Measurements from ENCODE around the gene RGS9.

Gene RGS9

DNA sequence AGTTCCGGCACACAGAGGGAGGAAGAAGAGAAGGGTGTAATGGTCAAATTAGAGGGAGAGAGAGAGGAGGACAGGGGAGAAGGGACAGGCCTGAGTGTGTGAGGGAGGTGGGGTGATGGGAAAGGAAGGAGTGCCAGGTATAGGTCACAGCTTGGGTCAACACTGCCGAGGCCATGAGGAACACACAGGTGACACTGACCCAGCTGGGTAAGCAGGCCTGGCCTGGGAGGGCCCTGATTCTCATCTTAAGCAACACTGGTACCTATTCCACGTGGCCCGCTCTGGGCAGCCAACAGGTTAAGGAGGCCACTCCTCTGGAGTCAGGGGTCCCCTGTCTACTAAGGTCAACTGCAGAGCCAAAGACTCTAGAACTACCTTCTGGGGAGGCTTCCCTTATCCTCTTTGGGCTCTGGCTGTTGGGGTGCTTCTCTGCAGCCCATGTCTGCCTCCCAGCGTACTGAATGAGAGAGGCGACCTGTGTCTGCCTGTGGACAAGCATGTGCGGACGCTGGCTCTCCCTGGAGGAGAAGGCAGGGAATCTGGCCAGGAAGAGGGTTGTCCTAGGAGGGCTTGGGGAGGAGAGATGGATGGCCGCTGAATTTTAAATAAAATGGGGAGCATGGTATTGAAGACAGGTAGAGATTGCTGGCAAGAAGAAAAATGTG, 57.6 kb downstream of the RGS9 start:
- TF ChIP-seq, protein P1, sequence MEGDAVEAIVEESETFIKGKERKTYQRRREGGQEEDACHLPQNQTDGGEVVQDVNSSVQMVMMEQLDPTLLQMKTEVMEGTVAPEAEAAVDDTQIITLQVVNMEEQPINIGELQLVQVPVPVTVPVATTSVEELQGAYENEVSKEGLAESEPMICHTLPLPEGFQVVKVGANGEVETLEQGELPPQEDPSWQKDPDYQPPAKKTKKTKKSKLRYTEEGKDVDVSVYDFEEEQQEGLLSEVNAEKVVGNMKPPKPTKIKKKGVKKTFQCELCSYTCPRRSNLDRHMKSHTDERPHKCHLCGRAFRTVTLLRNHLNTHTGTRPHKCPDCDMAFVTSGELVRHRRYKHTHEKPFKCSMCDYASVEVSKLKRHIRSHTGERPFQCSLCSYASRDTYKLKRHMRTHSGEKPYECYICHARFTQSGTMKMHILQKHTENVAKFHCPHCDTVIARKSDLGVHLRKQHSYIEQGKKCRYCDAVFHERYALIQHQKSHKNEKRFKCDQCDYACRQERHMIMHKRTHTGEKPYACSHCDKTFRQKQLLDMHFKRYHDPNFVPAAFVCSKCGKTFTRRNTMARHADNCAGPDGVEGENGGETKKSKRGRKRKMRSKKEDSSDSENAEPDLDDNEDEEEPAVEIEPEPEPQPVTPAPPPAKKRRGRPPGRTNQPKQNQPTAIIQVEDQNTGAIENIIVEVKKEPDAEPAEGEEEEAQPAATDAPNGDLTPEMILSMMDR (IDR thresholded peaks at IDR 0.05; ENCODE audit: low read depth, low read length, missing control alignments) = no peak
- H3K4me3 ChIP-seq (ENCODE audit: low read depth, low read length) = no peak overlapping the region
- in situ Hi-C loops (cut with HindIII; ENCODE audit: low sequenced_read_pairs) = no loop called here
- DNase-seq (ENCODE audit: low read depth) = no peak

DNA sequence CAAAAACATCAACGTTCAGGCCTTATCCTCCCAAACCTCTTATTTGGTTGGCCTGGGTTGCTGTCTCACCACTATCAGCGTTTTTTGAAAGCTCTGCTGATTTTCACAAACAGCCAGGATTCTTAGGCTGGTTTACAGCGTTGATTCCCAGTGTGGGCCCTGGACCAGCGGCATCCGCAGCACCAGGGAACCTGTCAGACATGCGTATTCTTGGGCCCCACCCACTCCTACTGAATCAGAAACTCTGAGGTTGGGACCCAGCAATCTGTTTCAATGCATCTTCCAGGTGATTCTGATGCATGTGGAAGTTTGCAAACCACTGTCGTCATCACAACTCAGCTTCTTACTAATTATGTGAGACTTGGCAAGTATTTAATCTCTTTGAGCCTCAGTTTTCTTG, 58.5 kb downstream of the RGS9 start:
- TF ChIP-seq, protein P1 (IDR thresholded peaks at IDR 0.05; ENCODE audit: low read depth, low read length, missing control alignments) = no peak
- H3K4me3 ChIP-seq (ENCODE audit: low read depth, low read length) = no peak overlapping the region
- DNase-seq (ENCODE audit: low read depth) = no peak
- in situ Hi-C loops (cut with HindIII; ENCODE audit: low sequenced_read_pairs) = no loop called here

DNA sequence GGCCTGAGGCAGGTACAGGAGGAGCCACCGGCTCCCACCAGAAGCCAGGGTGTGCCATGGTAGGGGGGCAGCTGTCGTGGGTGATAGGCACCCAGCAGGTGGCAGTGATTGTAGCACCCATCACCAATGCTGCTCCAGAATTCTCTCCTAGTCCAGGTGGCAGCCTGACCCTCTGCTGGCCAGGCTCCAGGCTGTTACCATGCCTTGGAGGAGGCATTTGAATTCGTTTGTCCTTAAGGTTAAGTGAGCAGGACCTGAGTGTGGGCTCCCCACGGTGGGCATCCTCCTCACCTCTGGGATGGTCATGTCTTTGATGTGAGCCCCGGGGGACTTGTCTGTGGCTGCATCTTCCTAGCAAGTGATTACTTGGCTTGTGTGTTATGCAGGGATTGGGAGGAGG, 59.4 kb downstream of the RGS9 start:
- H3K4me3 ChIP-seq (ENCODE audit: low read depth, low read length) = no peak overlapping the region
- DNase-seq (ENCODE audit: low read depth) = no peak
- in situ Hi-C loops (cut with HindIII; ENCODE audit: low sequenced_read_pairs) = no loop called here
- TF ChIP-seq, protein P1 (IDR thresholded peaks at IDR 0.05; ENCODE audit: low read depth, low read length, missing control alignments) = no peak

DNA sequence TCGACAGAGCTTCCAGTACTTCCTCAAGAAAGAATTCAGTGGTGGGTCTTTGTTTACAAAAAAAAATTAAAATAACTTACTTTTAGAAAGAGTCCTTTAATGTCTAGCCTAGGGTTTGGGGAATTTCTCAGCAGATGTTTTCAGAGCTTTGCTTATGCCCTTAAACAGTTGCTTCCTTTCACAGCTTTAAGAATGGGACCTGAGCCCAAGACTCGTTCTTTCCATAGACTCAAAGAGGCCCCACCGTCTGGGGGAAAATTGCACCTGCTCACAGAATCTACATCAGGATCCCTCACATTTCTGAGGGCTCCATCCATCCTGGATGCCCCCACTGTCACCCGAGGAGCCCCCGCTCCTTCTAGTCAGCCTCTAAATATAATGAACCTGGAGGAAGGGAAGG, 60.0 kb downstream of the RGS9 start:
- in situ Hi-C loops (cut with HindIII; ENCODE audit: low sequenced_read_pairs) = no loop called here
- TF ChIP-seq, protein P1 (IDR thresholded peaks at IDR 0.05; ENCODE audit: low read depth, low read length, missing control alignments) = no peak
- no peak for DNase-seq (ENCODE audit: low read depth)

DNA sequence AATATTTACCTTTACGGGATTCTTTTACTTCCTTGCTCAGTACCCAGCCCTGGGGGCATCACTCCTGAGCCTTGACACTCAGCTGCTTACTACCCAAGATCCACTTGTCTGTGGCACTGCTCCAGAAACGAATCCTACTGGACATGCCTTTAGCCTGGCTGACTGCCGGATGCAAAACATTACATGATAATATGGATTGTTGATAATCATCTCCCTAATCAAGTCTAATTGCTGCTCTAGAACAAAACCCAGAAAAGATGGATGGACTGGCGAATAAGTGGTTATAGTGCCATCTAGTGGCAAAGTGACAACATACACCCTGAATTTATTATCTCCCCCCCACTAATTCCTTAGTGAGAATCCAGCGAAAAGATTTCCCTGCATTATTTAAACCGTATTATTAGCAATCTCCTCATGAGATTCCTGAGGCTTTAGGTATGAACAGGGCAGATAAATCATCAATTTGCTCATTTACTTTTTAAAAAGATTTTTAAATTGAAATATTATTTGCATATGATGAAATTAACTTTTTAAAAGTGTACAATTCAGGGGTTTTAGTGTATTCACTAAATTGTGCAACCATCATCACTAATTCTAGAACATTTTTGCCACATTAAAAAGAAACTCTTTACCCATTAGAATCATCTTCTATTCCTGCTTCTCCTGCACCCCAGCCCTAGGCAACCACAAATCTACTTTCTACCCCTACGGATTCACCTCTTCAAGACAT, 61.6 kb downstream of the RGS9 start:
- in situ Hi-C loops (cut with HindIII; ENCODE audit: low sequenced_read_pairs) = no loop called here
- peak; percentile 37 for DNase-seq (ENCODE audit: low read depth)
- no peak overlapping the region for H3K4me3 ChIP-seq (ENCODE audit: low read depth, low read length)
- TF ChIP-seq, protein P1 (IDR thresholded peaks at IDR 0.05; ENCODE audit: low read depth, low read length, missing control alignments) = peak; percentile 61

More for the DNA sequence above, 60.0 kb downstream of the RGS9 start:
- no peak overlapping the region for H3K4me3 ChIP-seq (ENCODE audit: low read depth, low read length)

DNA sequence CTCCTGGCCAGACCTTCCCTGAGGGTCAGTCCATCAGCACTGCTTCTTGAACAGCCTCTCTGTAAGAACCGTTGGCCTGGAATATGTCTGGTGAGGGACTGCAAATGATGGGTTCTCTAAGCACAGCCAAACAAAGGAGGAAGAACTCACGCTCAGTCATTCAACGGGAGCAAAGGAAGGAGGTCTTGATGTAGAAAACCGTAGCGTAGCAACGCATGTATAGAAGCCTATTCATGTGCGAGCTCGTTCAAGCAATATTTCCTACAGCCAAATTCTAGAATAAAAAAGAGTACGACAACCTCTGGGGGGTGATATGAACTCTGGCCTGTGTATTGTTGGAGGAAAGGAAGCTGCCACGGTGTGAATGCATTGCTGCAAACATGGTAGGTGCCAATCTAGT, 64.2 kb downstream of the RGS9 start:
- DNase-seq (ENCODE audit: low read depth) = no peak
- in situ Hi-C loops (cut with HindIII; ENCODE audit: low sequenced_read_pairs) = loop anchor here (25.0 kb wide), 1 partner anchor 264 kb away; no protein-coding TSS in a partner anchor
- TF ChIP-seq, protein P1 (IDR thresholded peaks at IDR 0.05; ENCODE audit: low read depth, low read length, missing control alignments) = no peak
- H3K4me3 ChIP-seq (ENCODE audit: low read depth, low read length) = no peak overlapping the region
